Amygdala (tissue), 56 donors: ENCODE results near the gene CNST.
A peak's percentile ranks its signal among the peaks of the same experiment; 100 is the strongest.
"Not testable (repeated sequence)": the region's sequence is repeated elsewhere in the genome, so short reads cannot be mapped to it uniquely, and the experiment has no call there.

Source experiments
- DNase-seq, 56 donors: peaks; one replicate each; lab custom pipeline; 2025; lab: John Stamatoyannopoulos, UW

The CNST gene

DNA sequence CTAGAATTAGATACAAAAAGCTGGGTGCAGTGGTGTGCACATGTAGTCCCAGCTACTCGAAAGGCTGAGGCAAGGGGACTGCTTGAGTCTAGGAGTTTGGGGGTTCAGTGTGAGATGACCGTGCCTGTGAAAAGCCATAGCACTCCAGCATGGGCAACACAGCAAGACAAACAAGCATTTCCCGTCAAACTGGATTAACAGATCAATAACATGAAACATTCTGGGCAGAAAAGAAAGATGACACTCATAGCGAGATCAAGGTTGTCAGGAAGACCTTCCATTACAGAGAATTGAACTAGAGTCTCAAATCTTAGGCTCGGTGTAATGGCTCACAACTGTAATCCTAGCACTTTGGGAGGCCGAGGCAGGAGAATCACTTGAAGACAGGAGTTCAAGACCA is 14.1 kb upstream of the CNST start:
- no peak for DNase-seq

- no peak for DNase-seq
Observed at GRCh38 chr1:246554201-246554600, 12.1 kb upstream of the CNST start.

DNA sequence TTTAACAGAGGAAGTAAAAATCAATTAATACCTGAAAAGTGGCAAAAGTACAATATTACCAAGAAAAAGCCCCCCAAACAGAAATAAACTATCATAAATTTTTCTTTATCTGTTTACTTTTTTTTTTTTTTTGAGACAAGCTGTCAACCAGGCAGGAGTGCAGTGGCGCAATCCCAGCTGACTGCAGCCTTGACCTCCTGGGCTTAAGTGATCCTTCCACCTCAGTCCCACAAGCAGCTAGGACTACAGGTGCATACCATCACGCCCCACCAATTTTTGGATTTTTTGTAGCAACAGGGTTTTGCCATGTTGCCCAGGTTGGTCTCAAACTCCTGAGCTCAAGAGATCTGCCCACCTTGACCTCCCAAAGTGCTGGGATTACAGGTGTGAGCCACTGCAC is 8.2 kb upstream of the CNST start:
- no peak for DNase-seq

DNA sequence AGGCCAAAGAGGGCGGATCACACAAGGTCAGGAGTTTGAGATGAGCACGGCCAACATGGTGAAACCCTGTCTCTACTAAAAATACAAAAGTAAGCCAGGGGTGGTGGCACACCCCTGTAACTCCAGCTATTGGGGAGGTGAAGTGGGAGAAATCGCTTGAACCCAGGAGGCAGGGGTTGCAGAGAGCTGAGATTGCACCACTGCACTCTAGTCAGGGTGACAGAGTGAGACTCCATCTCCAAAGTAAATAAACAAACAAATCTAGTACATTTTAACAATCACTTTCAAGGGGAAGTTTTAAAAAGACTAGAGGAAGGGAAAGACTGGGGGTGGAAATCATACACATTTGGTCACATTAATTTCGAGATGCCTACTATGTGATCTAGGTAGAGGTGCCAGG is 6.9 kb upstream of the CNST start:
- no peak for DNase-seq

GRCh38 chr1:246560833-246561232 is 5.4 kb upstream of the CNST start:
- DNase-seq: not testable (repeated sequence)

GRCh38 chr1:246564839-246565750 is 1.2 kb upstream of the CNST start:
- DNase-seq: no peak

DNA sequence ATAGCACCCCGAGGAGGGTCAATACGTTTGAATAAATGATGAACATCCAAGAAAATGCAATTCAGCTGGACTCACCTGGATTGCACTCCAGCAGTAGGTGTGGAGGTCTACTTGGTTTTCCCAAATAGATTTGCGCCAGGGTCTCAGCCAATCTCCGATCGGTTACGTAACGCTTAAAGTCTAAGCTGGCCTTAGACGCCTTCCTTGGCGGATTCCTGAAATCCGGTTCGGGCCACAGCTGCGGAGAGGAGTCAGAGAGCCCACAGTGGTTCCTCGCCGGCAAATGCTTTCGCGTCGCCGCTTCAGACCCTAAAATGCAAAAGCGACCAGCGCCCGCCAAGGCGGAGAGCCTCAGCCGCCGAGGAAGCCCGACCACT is 517 bp upstream of the CNST start:
- no peak for DNase-seq

DNA sequence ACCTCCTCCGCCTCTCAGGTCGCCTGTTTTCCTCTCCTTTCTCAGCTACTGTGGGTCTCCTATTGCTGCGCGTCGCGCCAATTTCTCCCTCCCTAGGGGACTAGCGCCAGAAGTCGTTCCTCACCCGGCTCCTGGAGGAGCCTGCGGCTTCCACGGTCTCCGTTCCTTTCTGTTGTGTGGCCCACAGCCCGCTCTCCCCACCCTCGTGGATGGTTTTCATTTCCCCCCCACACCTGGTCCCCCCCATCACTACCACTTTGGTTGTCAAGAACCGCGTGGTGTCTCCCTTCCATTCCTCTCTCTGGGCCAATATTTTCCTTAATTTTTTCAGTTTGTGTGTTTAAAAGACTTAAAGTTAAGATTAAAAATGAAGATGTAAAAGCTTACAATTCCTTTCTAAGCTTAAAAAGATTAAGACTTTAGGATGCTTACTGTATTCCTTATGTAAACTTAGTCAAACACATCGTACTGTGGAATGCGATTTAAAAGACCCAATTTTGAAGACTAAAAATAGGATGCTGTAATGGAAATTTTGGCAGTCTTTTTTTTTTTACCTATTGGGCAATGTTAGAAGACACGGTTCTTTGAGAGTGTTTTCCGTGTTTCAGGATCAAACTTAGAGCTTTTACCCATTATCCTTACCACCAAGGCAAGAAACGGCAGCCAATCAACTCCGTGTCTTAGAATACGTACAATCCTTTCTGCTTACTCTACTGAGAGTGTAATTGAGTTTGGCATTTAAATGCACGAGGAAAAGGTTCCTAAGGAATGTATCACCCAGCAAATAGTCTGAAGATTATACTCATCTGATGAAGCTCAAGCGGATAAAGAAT is 773 bp downstream of the CNST start:
- DNase-seq: peak in 14 of 56 donors; percentile 30 to 62 (median 49)

- no peak for DNase-seq
Observed at GRCh38 chr1:246567646-246568235, 1.5 kb downstream of the CNST start.

DNA sequence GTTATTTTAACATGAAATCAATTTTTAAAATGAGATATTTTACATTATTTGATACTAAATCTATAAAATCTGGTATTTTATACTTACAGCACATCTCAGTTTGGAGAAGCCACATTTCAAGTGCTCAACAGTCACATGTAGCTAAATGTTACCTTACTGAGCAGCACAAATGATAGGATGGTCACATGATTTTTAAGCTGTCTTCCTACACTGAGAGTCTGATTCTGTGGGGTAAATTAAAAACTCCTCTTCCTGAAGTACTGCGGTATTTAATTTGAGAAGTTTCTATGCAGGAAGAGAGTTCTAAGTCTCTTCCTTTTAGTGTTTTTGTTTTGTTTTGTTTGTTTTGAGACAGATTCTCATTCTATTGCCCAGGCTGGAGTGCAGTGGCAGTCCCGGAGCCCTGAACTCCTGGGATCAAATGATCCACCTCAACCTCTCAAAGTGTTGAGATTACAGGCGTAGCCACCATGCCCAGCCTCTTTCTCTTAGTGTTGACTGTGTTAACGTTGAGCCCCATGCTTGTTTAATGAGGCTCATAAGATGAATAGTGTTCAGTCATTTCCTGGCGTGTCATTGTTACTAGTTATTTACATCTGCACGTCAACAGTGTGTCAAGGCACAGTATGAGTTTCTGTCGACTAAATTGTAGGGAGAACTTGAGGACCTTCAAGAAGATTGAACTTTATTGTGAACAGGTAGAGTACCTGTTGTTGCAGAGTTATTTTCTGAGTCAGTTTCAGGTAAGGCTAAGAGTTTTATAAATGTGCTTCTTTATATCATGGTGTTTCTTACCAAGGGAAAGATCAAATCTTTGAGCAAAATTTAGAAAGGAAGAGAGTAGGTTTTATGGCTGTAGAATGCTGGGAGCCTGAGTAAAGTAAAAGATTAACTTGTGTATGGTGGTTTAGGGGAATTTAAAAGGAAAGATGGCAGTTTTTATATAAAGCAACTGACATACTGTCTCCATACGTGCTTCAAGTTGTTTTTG is 3.3 kb downstream of the CNST start:
- no peak for DNase-seq

- not testable (repeated sequence) for DNase-seq
Observed at GRCh38 chr1:246571309-246571708, 5.1 kb downstream of the CNST start.

DNA sequence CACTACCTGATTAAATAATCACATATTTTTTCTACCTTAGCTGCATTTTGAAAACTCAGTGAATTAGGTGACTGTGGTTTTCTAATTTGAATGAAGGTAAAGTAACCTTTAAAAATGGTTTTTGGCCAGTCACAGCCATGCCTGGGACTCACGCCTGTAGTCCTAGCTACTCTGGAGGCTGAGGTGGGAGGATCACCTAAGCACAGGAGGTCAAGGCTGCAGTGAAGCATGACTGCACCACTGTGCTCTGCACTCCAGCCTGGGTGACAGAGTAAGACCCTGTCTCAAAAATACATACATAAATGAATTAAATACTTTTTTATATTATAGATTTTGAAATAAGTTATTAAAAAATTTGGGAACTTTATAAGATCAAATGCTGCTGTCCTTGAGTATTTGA is 5.7 kb downstream of the CNST start:
- DNase-seq: no peak

DNA sequence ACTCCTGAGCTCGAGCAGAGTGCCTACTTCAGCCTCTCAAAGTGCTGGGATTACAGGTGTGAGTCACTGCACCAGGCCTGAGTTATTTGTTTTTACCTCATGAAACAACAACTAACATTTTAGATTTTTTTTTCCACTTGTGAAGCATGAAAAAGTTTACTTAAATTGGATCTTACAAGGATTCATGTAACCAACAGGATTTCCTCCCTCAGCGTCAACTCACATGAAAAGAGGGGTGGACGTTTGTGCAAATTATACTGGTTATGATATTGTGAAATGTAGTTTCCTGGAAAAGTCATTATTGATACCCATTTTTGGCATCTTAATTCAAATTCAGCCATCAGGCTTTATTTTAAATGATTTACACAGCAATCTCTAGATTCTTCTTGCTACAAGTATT is 6.5 kb downstream of the CNST start:
- no peak for DNase-seq

GRCh38 chr1:246573491-246573890 is 7.2 kb downstream of the CNST start:
- no peak for DNase-seq

DNA sequence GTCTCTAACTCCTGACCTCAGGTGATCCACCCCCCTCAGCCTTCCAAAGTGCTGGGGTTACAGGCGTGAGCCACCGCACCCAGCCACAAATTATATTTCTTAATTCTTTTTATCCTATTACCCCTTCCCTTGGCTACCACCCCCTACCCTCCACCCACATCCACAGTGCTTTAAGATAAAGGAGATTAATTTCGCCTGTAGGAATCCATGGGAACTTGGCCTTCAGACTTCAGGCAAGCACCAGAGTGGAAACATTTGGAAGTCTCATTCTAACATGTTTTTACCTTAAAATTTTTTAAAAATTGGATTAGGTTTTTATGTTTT is 10.4 kb downstream of the CNST start:
- no peak for DNase-seq

- DNase-seq: no peak
Observed at GRCh38 chr1:246577082-246577719, 10.9 kb downstream of the CNST start.

- no peak for DNase-seq
Observed at GRCh38 chr1:246577720-246578106, 11.5 kb downstream of the CNST start.

GRCh38 chr1:246579818-246580217 is 13.6 kb downstream of the CNST start:
- no peak for DNase-seq

DNA sequence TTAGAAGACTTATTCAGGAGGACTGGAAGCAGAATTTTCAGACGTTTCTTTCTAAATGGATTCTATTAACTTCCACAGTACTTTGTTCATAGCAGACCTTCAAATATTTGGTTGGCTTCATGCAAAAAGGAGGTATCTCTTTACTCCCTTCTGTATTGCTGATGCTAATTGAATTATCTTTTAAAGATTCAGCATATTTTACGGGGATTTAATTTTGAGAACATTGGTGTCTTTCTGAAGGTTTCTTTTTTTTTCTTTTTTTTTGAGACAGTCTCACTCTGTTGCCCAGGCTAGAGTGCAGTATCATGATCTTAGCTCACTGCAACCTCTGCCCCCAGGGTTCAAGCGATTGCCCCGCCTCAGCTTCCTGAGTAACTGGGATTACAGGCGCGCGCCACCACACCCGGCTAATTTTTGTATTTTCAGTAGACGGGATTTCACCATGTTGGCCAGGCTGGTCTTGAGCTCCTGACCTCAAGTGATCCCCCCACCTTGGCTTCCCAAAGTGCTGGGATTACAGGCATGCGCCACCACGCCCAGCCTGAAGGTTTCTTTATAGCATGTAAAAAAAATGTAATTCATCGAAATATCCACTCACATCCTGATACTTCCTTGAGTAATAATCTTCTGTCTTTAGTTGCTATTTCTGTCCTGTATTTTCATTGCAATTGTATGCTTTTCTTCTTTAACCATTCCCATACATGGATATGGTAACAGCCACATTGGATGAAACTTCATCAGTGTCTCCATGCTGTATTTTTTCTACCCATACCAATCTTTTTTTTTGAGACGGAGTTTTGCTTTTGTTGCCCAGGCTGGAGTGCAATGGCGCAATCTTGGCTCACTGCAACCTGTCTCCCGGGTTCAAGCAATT is 14.5 kb downstream of the CNST start:
- DNase-seq: no peak
